ENCODE data around the gene NMU.
"Not testable (repeated sequence)": the region's sequence is repeated elsewhere in the genome, so short reads cannot be mapped to it uniquely, and the experiment has no call there.

The NMU gene, protein sequence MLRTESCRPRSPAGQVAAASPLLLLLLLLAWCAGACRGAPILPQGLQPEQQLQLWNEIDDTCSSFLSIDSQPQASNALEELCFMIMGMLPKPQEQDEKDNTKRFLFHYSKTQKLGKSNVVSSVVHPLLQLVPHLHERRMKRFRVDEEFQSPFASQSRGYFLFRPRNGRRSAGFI

DNA sequence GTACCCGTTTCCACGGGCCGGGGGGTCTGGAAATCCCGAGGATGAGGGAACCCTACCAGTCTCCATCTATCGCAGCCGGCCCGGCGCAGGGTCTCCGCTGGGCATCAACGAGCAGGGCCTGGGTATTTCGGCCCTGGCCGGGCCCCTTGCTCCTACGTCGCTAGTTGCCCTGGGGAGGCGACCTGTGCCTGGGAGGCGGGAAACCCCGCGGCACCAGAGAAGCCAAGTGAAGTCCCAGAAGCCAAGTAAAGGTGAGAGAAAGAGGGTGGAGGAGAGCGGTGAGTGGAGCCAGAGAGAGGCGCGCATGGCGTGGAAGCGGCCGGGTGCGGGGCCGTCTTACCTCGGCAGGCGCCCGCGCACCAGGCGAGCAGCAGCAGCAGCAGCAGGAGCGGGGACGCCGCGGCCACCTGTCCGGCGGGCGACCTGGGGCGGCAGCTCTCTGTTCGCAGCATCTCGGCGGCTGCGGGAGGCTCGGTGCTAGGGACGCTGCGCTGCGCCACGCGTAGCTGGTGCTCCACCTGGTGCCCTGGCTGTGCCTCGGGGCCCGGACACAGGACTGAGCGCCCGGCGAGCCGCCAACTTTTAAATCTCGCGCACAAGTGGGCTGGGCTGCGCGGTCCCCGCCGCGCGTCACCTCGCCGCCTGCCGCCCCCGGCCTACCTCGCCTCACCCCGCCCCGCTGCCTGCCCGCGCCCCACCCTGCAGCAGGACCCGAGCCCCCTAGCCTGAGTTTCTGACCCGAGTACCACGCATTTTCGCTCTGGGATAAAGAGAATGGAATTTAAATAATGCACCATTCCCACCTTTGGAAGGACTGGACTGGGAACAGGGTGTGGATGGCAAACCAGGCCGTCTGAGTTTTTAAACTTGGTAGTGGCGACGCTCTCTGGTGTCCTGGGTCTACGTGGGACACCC lies at the start of gene NMU:
NMU (minus strand) TSS at position 558 of the 915 bp plus-strand sequence; CDS start at position 452, 106 bp downstream.
- Histone ChIP-seq H3K27ac (peak within 1 kb of the TSS in 5 of 21 experiments; percentile 1 to 49 (median 21)), H3K4me3 (peak within 1 kb of the TSS; percentile 32 to 54 (median 41))

DNA sequence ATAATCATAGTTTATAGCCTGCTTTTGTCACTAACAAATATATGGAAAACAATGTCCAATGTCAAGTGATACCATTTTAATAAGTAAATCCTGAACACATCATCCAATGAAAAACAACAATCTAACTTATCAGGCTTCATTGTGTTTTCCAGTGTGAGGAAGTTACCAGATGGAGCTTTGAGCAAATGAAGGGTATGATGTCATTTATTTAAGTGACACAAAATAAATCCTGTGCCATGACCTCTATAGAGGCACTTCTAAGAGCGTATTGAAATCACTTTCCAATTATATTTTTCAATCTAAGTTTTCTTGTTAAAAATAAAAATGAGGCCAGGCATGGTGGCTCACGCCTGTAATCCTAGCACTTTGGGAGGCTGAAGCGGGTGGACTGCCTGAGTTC lies 48.2 kb upstream of the NMU start:
- Histone ChIP-seq H3K27ac (no peak overlapping the region), H3K4me3 (no peak overlapping the region)

DNA sequence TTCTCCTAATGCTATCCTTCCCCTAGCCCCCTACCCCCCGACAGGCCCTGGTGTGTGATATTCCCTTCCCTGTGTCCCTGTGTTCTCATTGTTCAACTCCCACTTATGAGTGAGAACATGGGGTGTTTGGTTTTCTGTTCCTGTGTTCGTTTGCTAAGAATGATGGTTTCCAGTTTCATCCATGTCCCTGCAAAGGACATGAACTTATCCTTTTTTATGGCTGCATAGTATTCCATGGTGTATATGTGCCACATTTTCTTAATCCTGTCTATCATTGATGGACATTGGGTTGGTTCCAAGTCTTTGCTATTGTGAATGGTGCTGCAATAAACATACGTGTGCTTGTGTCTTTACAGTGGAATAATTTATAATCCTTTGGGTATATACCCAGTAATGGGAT lies 46.7 kb upstream of the NMU start:
- H3K27ac ChIP-seq, H3K4me3 ChIP-seq: not testable (repeated sequence)

DNA sequence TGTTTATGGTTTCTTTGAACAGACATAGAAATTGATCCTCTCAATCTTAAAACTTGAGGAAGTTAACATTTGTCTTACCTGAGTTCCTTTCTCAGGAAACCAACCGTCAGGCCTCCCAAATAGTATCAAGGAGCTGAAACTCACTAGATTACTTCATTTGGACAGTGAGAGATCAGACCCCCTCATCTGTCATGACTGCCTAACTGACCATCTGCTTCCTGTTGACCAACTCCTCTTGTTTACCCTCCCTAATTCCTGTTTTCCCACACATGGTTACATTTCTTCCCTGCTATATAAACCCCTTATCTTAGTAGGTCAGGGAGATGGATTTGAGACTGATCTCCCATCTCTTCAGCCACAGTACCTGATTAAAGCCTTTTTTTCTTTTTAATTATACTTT lies 46.2 kb upstream of the NMU start:
- no peak overlapping the region for H3K4me3 ChIP-seq
- H3K27ac ChIP-seq: no peak overlapping the region

DNA sequence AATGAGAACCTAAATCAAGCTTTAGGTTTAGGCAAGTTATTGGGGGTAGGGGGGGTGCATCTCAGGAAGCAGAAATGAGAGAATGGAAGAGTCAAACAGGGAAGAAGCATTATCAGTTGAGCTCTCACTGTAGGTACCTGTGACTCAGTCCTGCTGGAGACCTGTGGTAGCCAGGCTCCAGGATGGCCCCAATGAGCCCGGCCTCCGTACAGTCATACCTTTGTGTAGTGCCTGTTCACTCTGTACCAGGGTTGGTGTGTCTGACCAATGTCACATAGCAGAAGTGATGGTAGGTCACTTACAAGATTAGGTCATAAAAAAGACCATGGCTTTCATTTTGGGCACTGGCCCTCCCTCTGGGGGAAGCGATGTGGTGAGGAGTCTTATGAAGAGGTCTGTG lies 45.3 kb upstream of the NMU start:
- no peak overlapping the region for H3K4me3 ChIP-seq
- H3K27ac ChIP-seq: no peak overlapping the region

DNA sequence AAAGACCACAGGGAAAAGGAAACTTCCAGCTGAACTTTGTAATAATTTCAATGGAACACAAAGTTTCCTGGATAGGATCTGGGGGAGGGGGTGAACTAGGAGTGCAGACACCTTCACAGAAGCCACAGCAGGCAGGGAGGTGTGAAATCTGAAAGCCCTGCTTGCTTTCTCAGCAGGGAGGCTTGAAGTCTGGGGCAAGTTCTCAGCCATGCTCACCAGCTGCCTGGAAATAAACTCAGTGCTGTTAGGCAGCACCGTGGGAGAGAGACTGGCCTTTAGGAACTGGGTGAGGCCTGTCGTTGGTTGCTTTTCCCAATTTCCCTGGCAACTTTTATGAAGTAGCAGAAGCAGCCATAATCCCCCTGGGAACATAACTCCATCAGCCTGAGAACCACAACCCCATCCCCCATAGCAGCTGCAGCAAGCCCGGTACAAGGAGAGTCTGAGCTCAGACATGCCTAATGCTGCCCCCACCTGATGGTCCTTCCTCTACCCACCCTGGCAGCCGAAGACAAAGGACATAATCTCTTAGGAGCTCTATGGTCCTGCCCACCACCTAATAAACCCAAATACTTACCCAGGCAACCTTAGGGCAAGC lies 39.2 kb upstream of the NMU start:
- Histone ChIP-seq H3K4me3 (no peak overlapping the region), H3K27ac (no peak overlapping the region)

DNA sequence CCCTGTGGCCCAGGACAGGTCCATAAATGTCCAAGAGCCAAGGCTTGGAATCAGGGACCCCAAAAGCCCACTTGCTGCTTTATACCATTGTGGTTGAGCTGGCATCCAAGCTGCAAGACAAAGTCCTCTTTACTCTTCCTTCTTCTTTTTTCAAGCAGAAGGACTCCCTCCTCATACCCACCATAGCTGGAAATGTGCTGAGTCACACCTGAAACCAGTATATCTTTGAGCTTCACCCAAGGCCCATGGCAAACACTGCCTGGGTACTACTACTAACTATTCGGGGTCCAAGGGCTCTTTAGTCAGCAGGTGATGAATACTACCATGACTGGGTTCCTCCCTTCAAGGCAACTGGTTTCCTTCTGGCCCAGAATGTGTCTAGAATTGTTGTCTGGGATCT lies 37.3 kb upstream of the NMU start:
- no peak overlapping the region for H3K4me3 ChIP-seq
- H3K27ac ChIP-seq: no peak overlapping the region

DNA sequence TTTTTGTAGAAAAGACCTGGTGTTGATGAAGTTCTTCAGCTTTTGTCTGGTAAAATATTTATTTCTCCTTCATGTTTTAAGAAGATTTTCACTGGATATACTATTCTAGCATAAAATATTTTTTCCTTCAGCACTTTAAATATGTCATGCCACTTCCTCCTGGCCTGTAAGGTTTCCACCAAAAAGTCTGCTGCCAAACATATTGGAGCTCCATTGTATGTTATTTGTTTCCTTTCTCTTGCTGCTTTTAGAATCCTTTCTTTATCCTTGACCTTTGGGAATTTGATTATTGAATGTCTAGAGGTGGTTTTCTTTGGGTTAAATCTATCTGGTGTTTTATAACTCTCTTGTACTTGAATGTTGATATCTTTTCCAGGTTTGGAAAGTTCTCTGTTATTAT lies 35.6 kb upstream of the NMU start:
- no peak overlapping the region for H3K27ac ChIP-seq
- no peak overlapping the region for H3K4me3 ChIP-seq

DNA sequence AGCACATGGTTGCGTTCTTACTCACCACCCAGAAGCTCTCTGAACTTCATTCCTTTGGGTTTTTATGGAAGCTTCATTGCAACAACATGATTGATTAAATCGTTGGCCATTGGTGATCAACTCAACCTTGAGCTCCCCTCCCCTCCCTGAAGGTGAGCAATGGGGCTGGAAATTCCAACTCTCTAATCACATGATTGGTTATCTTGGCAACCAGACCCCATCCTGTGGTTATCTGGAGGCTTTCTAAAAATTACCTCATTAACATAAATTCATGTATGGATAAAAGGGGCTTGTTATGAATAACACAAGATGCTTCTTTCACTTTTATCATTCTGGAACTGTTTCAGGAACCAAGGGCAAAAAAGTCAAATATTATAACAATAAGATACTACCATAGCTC lies 34.6 kb upstream of the NMU start:
- H3K4me3 ChIP-seq: no peak overlapping the region
- H3K27ac ChIP-seq: no peak overlapping the region

DNA sequence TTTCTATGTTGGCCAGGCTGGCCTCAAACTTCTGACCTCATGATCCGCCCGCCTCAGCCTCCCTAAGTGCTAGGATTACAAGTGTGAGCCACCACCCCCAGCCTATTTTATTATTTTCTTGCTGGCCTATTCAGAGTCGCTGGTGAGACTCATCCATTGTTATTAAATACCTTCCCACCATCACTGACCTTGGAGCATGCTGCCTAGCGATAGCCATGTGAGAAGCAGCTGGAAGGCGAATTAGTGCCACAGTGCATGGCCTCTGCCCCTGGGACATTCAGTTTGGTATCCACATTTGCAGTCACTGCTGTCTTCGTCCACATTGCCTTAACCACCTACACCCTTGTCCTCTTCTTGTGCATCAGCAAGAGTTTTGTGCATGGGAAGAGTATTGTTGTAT lies 32.4 kb upstream of the NMU start:
- no peak overlapping the region for H3K4me3 ChIP-seq
- no peak overlapping the region for H3K27ac ChIP-seq

DNA sequence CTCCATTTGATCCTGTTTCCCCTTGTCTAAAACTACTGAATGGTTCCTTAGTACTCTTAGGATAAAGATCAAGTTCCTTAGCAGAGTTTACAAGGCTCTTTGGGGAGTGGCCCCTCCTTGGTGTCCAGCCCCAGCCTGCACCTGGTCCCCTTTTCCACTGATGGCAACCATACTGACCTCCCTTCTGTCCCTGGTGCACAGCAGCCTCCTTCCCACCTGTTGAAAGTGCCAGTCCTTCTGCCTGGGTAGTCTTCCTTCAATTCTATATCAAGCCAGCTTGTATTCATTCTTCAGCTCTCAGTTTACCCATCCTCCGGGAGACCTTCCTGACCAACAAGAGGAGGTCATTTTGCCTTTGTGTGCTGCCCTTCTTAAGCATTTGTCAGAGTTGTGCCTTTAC lies 30.4 kb upstream of the NMU start:
- Histone ChIP-seq H3K4me3 (no peak overlapping the region), H3K27ac (no peak overlapping the region)

DNA sequence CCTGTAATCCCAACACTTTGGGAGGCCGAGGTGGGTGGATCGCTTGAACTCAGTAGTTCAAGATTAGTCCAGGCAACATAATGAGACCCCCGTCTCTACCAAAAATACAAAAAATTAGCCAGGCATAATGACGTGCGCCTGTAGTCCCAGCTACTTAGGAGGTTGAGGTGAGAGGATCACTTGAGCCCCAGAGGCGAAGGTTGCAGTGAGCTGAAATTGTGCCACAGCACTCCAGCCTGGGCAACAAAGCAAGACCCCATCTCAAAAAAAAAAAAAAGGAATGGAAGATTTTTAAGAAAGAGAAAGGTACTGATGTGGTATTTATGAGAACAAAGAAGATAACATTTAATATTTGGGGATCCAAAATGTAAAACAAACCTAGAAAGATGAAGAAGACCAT lies 27.0 kb upstream of the NMU start:
- Histone ChIP-seq H3K27ac (no peak overlapping the region), H3K4me3 (no peak overlapping the region)

DNA sequence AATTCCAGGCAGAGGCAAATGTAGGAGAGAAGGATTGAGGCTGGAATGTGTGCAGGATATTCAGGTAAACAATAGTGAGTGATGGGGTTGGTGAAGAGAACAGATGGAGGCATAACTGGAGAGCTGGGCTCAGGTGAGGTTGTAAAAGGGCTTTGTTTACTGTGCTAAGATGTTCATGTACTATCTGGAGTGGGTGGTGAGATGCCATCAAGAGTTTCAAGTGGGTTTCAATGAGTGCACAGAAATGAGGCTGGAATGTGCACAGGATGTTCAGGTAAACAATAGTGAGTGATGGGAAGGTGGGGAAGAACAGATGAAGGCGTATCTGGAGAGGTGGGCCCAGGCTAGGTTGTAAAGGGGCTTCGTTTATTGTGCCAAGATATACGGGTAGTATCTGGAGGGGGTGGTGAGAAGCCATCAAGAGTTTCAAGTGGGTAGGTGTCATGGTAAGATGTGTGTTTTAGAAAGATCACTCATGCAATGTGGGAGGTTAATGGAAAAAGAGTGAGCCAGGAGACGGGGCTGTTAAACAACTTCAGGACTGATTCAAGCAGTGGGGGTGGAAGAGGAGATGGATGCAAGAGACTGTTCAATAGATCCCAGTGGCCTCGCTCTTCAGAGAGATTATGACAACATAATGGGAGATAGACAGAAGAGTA lies 25.4 kb upstream of the NMU start:
- Histone ChIP-seq H3K4me3 (no peak overlapping the region), H3K27ac (no peak overlapping the region)

DNA sequence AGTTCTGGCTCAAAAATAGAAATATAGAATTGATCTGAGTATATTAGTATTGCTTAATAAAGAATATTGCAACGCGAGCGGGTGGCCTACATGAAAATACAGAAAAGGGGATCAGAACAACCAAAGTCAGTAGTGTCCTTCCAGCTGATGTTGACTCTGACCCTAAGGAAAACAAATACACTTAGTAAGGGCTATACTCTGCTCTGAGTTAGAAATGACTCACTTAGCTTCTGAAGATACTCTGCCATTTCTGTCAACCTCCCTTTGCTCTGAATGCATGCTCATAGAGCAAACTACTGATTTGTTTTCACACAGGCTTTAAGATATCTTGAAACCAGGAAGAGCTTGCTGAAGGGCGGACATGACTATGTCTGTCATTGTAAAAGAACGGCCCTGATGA lies 22.6 kb upstream of the NMU start:
- H3K27ac ChIP-seq: no peak overlapping the region
- H3K4me3 ChIP-seq: no peak overlapping the region

DNA sequence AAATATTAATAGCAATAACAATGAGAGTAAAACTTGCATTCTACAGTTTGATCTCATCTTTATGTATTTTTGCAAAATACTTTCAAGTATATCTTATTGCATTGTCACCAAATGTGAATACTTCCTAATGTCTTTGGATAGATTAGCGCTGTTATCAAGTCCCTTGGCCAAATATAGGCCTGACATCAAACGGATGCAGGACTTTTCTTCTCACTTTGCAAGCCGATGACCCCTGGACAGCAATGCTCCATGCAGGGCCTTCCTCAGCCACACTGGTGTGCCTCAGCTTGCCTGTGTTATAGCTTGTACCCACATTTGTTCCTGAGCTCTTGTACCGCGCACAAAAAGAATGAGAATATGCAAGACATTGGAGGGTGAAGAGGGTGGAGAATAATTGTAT lies 18.0 kb upstream of the NMU start:
- Histone ChIP-seq H3K27ac (no peak overlapping the region), H3K4me3 (no peak overlapping the region)

DNA sequence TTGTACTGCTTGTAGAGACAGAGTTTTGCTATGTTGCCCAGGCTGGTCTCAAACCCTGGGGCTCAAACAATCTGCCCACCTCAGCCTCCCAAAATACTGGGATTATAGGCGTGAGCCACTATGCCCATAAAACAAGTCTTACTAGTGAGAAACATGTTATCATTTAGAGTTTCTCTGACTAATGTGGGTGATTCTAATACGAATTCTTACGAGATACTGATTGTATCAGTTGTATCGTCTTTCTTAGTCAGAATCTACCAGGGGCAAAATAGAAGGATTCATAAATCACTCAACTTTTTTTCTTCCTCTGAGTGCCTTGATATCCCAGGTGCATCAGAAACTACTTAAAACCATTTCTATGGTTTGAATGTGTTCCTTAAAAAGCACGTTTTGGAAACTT lies 14.4 kb upstream of the NMU start:
- H3K4me3 ChIP-seq: no peak overlapping the region
- H3K27ac ChIP-seq: no peak overlapping the region

DNA sequence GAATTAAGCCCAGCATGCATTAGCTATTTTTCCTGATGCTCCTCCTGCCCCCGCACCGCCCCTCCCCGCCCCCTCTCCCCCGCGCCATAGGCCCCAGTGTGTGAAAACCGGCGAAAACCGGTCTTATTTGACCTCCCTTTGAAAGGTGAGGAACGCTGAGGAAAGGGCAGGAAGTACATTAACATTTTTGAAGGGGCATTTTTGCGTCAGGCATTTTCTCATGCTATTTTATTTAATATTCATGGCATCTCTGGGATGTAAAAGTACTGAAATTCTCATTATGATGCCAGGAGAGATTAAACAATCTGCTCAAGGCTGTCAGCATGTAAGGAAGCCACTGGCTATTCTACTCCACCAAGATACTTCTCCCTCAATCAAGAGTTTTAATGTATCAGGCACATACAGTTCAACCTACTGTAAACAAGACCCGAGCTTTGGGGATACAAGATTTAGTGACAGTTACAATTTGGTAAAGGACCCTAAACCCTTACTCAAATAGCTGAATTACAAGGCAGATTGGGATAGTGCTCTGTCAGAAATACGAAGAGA lies 1.2 kb upstream of the NMU start:
- Histone ChIP-seq H3K4me3 (no peak overlapping the region), H3K27ac (no peak overlapping the region)

DNA sequence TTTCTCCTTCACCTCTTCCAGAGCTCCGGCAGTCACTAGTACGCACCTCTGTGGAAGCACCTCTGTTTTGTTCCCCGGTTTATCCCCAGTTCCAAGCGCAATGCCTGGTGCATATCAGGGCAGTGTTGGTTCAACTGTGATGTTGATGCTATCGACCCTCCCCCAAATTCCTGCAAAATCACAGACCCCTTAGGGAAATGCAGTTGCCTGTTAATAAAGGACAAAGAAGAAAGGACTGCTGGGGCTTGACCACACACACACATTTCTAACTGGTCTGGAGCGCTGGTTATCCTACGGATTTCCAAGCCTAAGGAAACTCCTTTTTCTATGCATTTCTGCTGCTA lies 530 bp upstream of the NMU start:
- H3K27ac ChIP-seq: peak overlapping the region in 4 of 21 experiments; percentile 10 to 49 (median 27)

DNA sequence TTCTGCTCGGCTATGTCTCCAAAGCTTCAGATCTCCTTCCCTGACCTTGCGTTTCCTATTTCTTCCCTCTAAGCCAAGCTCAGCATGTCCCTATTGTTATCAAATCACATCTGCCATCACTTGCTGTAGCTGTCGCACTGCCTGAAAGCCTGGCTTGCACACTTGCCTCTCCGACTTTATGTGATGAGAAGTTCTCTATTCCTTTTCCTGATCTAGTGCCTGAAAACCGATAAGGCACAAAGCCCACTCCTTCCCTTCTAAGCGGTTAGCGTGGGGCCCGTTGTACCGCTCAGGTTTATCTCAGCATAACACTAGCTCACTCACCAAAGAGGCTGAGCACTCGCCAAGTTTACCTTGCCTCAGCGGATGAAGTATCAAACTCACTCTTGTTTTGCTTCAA lies 816 bp downstream of the NMU start:
- peak overlapping the region in 1 of 21 experiments; percentile 49 for H3K27ac ChIP-seq
- peak overlapping the region; percentile 32 to 54 (median 41) for H3K4me3 ChIP-seq

More for the DNA sequence above, 530 bp upstream of the NMU start:
- peak overlapping the region in 6 of 7 experiments; percentile 32 to 54 (median 42) for H3K4me3 ChIP-seq

DNA sequence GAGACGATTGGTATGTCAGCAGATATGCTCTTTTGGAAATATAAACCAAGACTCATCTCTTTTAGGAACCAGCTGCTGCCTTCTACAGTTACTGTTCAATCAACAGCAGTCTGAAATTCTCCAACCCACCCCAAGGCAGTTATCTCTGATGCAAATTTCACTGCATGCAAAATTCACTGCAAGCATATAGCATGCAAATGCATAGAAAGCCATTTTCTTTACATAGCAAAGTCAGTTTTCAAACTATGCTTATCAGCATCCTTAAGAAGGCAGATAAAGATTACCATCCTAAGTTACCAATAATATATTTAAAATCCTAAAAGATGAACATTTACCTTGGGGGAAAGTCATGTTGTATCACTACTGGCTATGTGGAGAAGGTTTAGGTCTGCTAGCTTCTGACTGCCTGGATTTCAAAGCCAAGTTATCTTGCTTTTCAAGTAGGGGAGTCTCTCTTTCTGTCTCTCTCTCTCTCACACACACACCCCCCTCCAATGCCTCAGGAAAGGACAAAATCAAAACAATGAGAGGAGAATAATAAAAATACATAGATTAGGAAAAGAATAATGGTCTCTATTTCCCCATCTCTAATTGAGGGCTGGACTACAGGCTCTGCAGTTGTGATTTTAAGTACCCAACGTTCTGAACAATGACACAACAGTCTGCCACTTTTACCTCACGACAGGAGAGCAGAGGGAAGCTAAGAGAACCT lies 1.5 kb downstream of the NMU start:
- Histone ChIP-seq H3K27ac (peak overlapping the region in 1 of 21 experiments; percentile 49), H3K4me3 (peak overlapping the region in 1 of 7 experiments; percentile 32)
